Liver (tissue), 3 donors: ENCODE data around the gene CTTNBP2.

Source experiments
- ATF3 ChIP-seq: IDR thresholded peaks from 2 replicates; pipeline ENCODE4 v1.6.1; 2016; ENCODE audit warnings: antibody characterized with exemption
- CTCF ChIP-seq: fragments of 150-350 bp; IDR thresholded peaks from 2 replicates; pipeline ENCODE4 v1.5.1; 2017; ENCODE audit warnings: improper control_type of control experiment, low read depth, low read length; ENCODE audit not compliant: missing input control
- EGR1 ChIP-seq, 2 donors: IDR thresholded peaks; 2 replicates each; pipeline ENCODE4 v1.6.1; 2016 to 2018; ENCODE audit warnings: antibody characterized with exemption in 2 of 2, low read depth in 2 of 2
- FOXA1 ChIP-seq: IDR thresholded peaks from 2 replicates; pipeline ENCODE4 v1.6.1; 2016; ENCODE audit warnings: antibody characterized with exemption
- HNF4G ChIP-seq: IDR thresholded peaks from 2 replicates; pipeline ENCODE4 v1.6.1; 2016; ENCODE audit warnings: antibody characterized with exemption
- MAX ChIP-seq: IDR thresholded peaks from 2 replicates; pipeline ENCODE4 v1.6.1; 2016; ENCODE audit warnings: antibody characterized with exemption
- NR2F2 ChIP-seq: IDR thresholded peaks from 2 replicates; pipeline ENCODE4 v1.6.1; 2016; ENCODE audit warnings: antibody characterized with exemption
- REST ChIP-seq: IDR thresholded peaks from 2 replicates; pipeline ENCODE4 v1.6.1; 2016; ENCODE audit warnings: antibody characterized with exemption, mild to moderate bottlenecking
- YY1 ChIP-seq: IDR thresholded peaks from 2 replicates; pipeline ENCODE4 v1.6.1; 2016; ENCODE audit warnings: antibody characterized with exemption, mild to moderate bottlenecking
- donor health status: healthy.
- donor health status: healthy.

DNA sequence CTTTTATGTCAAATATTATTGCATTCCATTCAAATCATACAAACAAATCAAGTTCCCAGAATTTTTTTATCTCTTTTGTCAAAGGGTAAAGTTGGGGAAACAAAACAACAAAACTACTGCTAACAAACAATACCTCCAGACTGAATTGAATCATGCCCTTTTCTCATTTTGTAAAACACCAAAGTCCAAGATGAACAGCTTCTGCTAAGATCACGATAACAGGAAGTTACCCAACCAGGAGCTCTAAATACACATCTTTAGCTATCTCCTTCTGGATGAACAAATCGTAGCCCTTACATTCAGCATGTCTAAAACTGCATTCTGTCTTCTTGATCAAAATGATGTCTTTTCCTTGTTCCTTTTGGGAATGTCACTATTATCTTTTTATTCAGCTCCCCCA, 97.4 kb downstream of the CTTNBP2 start:
- no peak for TF ChIP-seq EGR1 (IDR thresholded peaks at IDR 0.05; ENCODE audit: low read depth in 2 of 2)
- TF ChIP-seq CTCF = no peak
- no peak for TF ChIP-seq YY1
- no peak for TF ChIP-seq HNF4G
- no peak for TF ChIP-seq NR2F2
- TF ChIP-seq FOXA1 = no peak
- TF ChIP-seq REST = no peak
- TF ChIP-seq ATF3 = no peak
- TF ChIP-seq MAX = no peak
